IPS-NIHi7 (cell line): ENCODE data around the gene RNF130.
A peak's percentile ranks its signal among the peaks of the same experiment; 100 is the strongest.

Source experiments
- DNase-seq: peaks from one replicate; pipeline ENCODE4 v3.0.0; 2012; ENCODE audit warnings: mixed read lengths; ENCODE audit errors: extremely low spot score

Gene RNF130, protein sequence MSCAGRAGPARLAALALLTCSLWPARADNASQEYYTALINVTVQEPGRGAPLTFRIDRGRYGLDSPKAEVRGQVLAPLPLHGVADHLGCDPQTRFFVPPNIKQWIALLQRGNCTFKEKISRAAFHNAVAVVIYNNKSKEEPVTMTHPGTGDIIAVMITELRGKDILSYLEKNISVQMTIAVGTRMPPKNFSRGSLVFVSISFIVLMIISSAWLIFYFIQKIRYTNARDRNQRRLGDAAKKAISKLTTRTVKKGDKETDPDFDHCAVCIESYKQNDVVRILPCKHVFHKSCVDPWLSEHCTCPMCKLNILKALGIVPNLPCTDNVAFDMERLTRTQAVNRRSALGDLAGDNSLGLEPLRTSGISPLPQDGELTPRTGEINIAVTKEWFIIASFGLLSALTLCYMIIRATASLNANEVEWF

DNA sequence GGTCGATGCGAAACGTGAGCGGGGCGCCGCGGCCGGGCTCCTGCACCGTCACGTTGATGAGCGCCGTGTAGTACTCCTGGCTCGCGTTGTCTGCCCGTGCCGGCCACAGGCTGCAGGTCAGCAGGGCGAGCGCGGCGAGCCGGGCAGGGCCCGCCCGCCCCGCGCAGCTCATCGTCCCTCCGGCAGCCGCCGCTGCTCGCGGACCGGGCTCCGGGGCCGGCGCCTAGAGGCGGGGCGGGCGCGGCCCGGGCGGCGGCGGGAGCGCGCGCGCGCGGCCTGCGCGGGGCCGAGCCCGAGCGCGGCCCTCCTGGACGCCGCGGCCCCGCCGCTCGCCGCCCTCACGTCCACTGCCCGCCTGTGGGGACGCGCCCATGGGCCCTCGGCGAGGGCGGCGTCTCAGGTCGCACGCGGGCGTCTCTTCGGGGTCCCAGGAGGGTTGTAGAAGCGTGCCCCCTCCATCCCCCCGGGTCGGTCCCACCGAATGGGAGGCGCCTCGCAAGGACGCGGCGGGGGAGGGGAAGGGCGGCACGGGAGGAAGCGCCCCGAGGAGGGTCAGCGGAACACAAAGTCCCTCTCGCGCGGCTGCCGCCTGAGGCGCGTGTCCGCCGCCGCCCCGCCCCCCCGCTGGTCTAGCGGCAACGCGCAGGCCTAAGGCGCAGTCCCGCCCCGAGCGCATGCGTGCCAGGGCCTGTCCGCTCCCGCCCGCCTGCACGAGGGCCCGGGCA, at the start of gene RNF130:
RNF130 (minus strand) TSS at position 229 of the 725 bp plus-strand sequence; CDS start at position 172, 57 bp downstream.
- DNase-seq, result peak; percentile 93

GRCh38 chr5:180120237-180121101, 48.9 kb upstream of the RNF130 start:
- DNase-seq, result no peak

GRCh38 chr5:180119903-180120236, 48.3 kb upstream of the RNF130 start:
- no peak for DNase-seq

GRCh38 chr5:180119031-180119902, 47.7 kb upstream of the RNF130 start:
- DNase-seq, result no peak

DNA sequence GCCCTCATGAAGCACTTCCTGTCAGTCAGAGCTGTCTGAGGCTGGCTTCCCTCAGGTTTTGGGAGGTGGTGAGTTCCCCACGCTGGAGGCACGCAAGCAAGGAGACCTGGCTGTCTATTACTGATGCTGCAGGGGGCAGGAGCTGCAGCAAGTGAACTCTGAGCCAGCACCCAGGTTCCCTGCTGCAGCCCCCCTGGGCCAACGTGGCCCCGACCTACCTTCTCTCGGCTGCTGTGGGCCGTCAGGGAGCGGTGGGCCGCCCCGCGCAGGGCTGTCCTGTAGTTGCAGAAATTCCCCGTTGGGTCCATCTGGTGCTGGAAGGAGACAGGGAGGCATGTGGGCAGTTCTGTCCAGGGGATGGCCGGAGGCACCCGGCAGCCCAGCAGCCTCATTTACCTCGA, 46.8 kb upstream of the RNF130 start:
- no peak for DNase-seq

DNA sequence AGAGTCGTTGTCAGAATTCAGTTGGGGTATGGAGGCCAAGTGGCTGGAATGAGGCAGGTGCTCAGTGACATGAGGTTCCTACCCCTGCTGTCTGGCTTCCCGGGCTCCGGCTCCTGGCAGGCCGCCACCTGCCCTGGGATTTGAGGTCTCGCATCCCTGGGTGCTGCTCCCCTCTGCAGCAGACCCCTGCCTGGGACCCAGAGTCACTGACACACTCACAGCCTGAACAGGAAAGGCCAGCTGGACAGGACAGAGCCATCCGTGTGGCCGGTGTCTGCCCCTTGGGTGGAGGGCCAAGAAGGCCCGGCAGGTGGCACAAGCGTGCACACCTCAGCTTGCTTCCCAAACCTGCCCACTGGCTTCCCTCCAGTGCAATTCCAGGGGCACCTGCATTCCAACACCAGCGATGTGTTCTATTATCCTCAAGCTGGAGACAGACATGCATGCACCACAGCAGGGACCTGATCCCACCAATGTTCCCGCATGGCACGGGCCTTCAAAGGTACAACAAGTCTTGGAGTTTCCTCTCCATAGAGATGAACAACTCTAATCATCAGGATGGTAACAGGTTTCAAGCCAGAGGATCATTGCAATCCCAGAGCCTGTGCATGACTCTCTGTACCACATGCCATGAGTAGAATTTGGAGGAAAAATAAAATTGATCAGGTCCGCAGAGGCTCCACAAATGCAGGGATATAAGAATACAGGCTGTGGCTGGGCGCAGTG, 45.6 kb upstream of the RNF130 start:
- no peak for DNase-seq

- no peak for DNase-seq
Measured at GRCh38 chr5:180116077-180116999, 44.8 kb upstream of the RNF130 start.

GRCh38 chr5:180115326-180116076, 43.9 kb upstream of the RNF130 start:
- no peak for DNase-seq

DNA sequence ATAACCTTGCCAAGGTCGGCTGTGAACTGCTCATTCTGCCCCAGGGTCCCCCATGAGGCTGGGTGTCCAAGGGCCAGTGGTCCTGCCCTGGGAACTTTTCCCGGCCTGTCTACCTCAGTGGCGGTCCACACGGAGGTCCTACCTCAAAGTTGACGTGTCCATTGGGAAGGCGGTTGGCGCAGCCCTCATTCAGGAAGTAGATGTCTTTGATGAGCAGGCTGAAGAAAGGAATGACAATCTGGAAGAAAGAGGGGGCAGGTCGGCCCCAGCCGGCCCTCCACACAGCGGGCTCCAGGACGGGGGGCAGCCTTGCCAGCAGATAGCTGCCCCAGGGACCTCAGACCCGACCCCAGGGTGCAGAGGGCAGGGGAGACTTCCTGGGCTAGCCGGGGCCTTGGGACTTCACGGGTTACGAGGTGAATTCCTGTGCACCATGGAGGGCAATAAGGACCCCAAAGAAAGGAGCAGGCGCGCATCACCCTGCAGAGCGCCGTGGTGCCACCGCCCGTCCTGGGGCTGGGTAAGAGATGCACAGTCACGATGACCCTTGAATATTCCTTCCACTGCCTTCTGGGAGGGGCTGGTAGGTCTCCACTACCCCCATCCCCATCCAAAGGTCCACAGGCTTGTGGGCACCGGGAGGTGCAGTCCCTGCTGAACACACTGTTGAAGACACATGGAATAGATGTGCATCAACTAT, 42.9 kb upstream of the RNF130 start:
- DNase-seq, result no peak

- DNase-seq, result no peak
Measured at GRCh38 chr5:180113660-180114303, 42.2 kb upstream of the RNF130 start.

- peak; percentile 6 for DNase-seq
Measured at GRCh38 chr5:180112181-180112861, 40.8 kb upstream of the RNF130 start.

DNA sequence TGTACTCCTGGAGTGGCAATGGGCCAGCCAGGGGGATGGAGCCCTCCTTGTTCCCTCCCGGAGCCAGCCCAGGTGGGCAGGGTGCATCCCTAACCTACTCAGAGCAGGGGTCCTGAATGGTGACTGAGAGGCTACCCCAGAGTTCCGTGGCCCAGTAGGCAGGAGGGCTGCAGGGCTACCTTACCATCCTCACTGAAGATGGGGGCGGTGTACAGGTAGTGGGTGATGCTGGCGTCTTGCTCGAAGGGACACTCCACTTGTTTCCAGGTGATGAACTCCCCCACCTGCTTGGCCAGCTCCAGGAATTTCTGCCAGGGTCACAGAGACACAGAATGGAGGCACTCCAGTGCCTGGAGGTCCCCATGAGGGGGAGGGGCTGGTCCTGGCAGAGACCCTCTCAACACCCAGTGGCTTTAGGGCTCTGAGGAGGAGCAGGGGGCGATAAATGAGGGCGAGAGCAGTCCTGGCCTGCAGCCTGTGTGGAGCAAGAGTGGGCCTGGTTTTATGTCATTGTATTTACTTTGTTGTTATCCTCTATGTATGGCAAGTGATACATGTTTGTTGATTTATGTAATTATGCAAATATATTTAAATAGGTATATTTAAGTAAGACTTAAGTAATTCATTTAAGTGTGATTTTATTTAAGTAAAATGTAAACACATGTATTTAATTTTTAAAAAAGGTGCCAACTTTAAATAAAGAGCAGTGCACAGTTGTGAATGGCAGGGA, 39.9 kb upstream of the RNF130 start:
- peak; percentile 12 for DNase-seq

DNA sequence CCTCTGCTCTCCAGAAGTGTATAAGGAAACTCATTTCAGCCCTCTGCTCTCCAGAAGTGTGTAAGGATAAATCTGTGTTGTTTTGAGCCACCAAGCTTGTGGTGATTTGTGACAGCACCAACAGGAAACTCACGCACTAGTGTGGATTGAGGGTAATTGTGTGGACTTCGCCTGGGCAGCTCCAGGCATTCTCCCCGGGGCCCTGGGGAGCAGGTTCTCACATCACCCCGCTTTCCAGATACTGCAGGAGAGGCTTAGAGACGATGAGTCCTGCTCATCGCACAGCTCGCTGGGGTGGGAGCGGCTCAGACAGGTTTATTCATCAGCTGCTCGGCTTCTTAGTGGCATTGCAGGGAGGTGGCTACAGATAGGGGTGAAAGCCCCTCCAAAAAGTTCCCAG, 38.4 kb upstream of the RNF130 start:
- peak; percentile 5 for DNase-seq

GRCh38 chr5:180107005-180107404, 35.4 kb upstream of the RNF130 start:
- no peak for DNase-seq

- DNase-seq, result no peak
Measured at GRCh38 chr5:180105827-180106312, 34.3 kb upstream of the RNF130 start.

DNA sequence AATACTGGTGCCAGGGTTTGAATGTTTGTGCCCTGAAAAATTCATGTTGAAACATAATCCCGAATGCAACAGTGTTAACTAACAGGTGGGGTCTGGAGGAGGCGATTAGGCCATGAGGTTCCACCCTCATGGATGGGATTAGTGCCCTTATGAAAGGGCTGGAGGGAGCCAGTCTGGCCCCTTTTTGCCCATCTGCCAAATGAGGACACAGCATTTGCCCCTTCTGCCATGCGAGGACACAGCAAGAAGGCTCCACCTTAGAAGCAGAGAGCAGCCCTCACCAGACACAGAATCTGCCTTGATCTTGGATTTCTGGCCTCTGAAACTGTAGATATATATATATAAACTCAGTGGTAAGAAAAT, 32.6 kb upstream of the RNF130 start:
- no peak for DNase-seq
